ENCODE data around the gene UIMC1.

DNA sequence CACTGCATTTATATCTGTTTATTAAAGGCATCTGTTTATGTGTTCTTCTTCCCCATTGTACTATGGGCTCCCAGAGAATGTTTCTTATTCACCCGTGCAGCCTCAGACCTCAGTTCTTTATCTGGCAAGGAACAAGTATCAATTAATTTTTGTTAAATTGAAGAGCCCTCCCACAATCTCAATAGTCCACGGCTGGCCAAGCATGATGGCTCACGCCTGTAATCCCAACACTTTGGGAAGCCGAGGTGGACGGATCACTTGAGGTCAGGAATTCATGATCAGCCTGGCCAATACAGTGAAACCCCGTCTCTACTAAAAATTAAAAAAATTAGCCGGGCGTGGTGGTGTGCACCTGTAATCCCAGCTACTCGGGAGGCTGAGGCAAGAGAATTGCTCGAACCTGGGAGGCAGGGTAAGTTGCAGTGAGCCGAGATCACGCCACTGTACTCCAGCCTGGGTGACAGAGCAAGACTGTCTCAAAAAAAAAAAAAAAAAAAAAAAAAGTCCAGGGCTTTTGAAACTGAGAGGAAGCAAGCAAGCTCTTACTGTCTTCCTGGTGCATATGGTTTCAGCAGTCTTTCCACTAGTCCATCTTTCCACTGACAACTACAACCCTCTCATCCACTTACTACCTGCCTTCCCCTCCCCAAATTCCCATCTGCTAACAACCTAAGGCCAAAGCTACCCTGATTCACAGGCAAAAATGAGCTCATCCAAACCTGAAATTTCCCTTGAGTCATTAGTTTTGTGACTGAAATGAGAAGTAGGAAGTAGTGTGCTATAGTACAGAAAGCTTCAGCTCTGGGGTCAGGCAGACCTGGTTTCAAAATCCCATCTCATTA lies 105.1 kb downstream of the UIMC1 start:
- TF ChIP-seq YY1 (IDR thresholded peaks at IDR 0.05; ENCODE audit: low read depth) (no peak), EP300 (IDR thresholded peaks at IDR 0.05; ENCODE audit: borderline replicate concordance) (no peak), ZBTB7A (IDR thresholded peaks at IDR 0.05; ENCODE audit: low read depth) (no peak), TAF1 (IDR thresholded peaks at IDR 0.05; ENCODE audit: low read depth) (no peak), TCF12 (IDR thresholded peaks at IDR 0.05; ENCODE audit: low read depth) (no peak), TEAD4 (IDR thresholded peaks at IDR 0.05) (no peak), USF1 (IDR thresholded peaks at IDR 0.05) (no peak), NFIC (IDR thresholded peaks at IDR 0.05) (no peak), EGR1 (IDR thresholded peaks at IDR 0.05) (no peak), CEBPB (IDR thresholded peaks at IDR 0.05) (no peak)
- TF ChIP-seq, protein P1, sequence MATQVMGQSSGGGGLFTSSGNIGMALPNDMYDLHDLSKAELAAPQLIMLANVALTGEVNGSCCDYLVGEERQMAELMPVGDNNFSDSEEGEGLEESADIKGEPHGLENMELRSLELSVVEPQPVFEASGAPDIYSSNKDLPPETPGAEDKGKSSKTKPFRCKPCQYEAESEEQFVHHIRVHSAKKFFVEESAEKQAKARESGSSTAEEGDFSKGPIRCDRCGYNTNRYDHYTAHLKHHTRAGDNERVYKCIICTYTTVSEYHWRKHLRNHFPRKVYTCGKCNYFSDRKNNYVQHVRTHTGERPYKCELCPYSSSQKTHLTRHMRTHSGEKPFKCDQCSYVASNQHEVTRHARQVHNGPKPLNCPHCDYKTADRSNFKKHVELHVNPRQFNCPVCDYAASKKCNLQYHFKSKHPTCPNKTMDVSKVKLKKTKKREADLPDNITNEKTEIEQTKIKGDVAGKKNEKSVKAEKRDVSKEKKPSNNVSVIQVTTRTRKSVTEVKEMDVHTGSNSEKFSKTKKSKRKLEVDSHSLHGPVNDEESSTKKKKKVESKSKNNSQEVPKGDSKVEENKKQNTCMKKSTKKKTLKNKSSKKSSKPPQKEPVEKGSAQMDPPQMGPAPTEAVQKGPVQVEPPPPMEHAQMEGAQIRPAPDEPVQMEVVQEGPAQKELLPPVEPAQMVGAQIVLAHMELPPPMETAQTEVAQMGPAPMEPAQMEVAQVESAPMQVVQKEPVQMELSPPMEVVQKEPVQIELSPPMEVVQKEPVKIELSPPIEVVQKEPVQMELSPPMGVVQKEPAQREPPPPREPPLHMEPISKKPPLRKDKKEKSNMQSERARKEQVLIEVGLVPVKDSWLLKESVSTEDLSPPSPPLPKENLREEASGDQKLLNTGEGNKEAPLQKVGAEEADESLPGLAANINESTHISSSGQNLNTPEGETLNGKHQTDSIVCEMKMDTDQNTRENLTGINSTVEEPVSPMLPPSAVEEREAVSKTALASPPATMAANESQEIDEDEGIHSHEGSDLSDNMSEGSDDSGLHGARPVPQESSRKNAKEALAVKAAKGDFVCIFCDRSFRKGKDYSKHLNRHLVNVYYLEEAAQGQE (IDR thresholded peaks at IDR 0.05; ENCODE audit: low read depth) = no peak
- TF ChIP-seq, protein P2, sequence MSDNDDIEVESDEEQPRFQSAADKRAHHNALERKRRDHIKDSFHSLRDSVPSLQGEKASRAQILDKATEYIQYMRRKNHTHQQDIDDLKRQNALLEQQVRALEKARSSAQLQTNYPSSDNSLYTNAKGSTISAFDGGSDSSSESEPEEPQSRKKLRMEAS (IDR thresholded peaks at IDR 0.05) = no peak

Measured in Ishikawa (cell line).